ENCODE data around the gene ZFP1. TPM values are rescaled to one million over a fixed set of nuclear protein-coding genes. Genes with fewer than 3 reads are reported as not detected.

Gene ZFP1
- total and polyA plus RNA-seq, 2 of the 4 experiments (the other 2 are of a cell fraction) = 3.8 to 16.0 TPM

DNA sequence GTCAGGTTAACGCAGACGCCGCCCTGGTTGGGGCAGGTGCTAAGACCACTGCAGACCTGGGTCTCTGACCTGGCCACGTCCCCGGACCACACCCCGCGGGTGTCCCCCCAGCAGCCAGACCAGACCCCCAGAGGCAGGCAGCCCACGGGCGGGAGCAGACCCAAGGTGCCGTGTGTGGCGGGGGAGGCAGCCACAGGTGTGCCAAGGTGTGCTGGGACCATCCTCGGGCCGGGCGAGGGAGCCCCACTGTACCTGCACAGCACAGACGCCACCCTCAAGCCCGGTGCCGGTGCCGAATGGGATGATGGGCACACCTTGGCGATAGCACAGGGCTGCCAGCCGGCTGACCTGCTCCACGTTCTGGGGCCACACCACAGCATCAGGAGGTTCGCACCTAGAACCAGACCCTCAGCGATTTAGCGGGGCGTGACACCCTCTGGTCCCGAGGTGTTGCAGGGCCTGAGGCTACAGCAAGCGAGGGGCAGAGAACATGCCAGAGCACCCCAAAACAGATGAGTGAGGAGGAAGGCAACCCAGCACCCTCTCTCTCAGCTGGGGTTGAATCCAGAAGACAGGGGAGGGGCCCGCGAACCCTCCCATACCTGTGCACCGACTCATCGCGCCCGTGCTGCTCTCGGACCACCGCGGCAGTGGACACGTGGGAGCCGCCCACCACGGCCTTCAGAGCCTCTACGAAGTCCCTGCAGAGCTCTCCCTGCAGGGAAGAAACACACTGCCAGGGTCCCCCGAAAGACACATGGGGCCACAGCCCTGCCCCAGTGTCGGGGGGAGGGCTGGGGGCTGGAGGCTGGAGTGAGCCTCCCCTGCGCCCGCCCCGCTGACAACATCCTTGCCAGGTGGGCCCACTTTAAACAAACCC is 33.1 kb upstream of the ZFP1 start:
- no peak overlapping the region for H3K4me3 ChIP-seq (ENCODE audit: insufficient read depth, low read depth, low read length)
- no peaks in the 10 kb centered on the region for H3K27me3 ChIP-seq (ENCODE audit: control insufficient read depth, insufficient read depth, low read length)
- H2AK9ac ChIP-seq (replicated peaks; ENCODE audit: low read depth, low read length, poor library complexity) = no peak overlapping the region
- no peak overlapping the region for H3K14ac ChIP-seq (replicated peaks; ENCODE audit: low read depth, low read length)
- no peak overlapping the region for H2BK5ac ChIP-seq (ENCODE audit: low read depth, low read length, poor library complexity, severe bottlenecking)
- H3K79me1 ChIP-seq (ENCODE audit: low read depth in 1 of 2, low read length in 2 of 2) = peaks cover 0 to 2% of the 10 kb centered on the region in 2 experiments; a peak in 1 of 4 replicates
- H4K8ac ChIP-seq (ENCODE audit: low read depth in 2 of 2, low read length in 2 of 2) = no peak overlapping the region
- no peak for TF ChIP-seq RCOR1 (IDR thresholded peaks at IDR 0.05; ENCODE audit: insufficient replicate concordance, low read length)
- TF ChIP-seq MAZ (IDR thresholded peaks at IDR 0.05; ENCODE audit: borderline replicate concordance, low read depth, low read length) = no peak
- TF ChIP-seq POLR2A (IDR thresholded peaks at IDR 0.05; ENCODE audit: low read depth, low read length) = no peak
- no peak for TF ChIP-seq CEBPB (IDR thresholded peaks at IDR 0.05; ENCODE audit: low read depth, low read length)
- H2AK5ac ChIP-seq (ENCODE audit: low read depth, low read length) = no peak overlapping the region
- ATAC-seq (ENCODE audit: low read depth) (no peak), DNase-seq (no peak)
- no peak overlapping the region for H2BK120ac ChIP-seq (ENCODE audit: low read depth, low read length)
- no peak overlapping the region for H3K23ac ChIP-seq (ENCODE audit: low read depth, low read length)
- ChIA-PET POLR2A (ENCODE audit: unreplicated experiment) (no interaction called here), CTCF (no interaction called here)
- H4K20me1 ChIP-seq (ENCODE audit: insufficient read depth, low read length) = peaks cover 10% of the 10 kb centered on the region
- in situ Hi-C loops (cut with MboI; ENCODE audit: low sequenced_read_pairs) (no loop called here), dilution Hi-C loops (cut with HindIII; ENCODE audit: low sequenced_read_pairs, unreplicated experiment) (no loop called here), intact Hi-C loops (cut with micrococcal nuclease) (loop anchor here (5.0 kb wide), 1 partner anchor 303 kb away; no protein-coding TSS in a partner anchor)
- H3K4me2 ChIP-seq (ENCODE audit: low read depth, low read length) = no peak overlapping the region
- H3K4ac ChIP-seq (ENCODE audit: low read depth, low read length) = no peak overlapping the region
- BruUV-seq (replicated peaks) = no TSS peak
- H3K27ac ChIP-seq (ENCODE audit: insufficient read depth, low read length) = no peak overlapping the region
- no peak overlapping the region for H3K9ac ChIP-seq (ENCODE audit: low read depth, low read length)
- peak overlapping the region; percentile 33 for H2AFZ ChIP-seq (replicated peaks; ENCODE audit: low read length, poor library complexity)
- no peak overlapping the region for H2BK20ac ChIP-seq (ENCODE audit: low read depth, low read length)
- H2BK15ac ChIP-seq (ENCODE audit: low read depth, low read length) = no peak overlapping the region
- no peaks in the 10 kb centered on the region for H3K9me3 ChIP-seq (ENCODE audit: control insufficient read depth, insufficient read depth, low read length)
- H4K91ac ChIP-seq (ENCODE audit: insufficient read depth, low read depth, low read length) = no peak overlapping the region
- no peak overlapping the region for H3K18ac ChIP-seq (ENCODE audit: low read depth, low read length)
- WGBS, 2 experiments (ENCODE audit: extremely low coverage in 2 of 2, insufficient read length in 1 of 2) = 97% methylated on average over 19 of the region's 45 CpGs; no CpG with 5 or more reads in 1 of the 2 experiments
- peaks cover 9% of the 10 kb centered on the region for H3K4me1 ChIP-seq (ENCODE audit: control insufficient read depth, insufficient read depth, low read length)
- peaks cover under 1% of the 10 kb centered on the region; the same call in 1 of the 2 replicates for H3K9me1 ChIP-seq (ENCODE audit: insufficient read depth, low read length)
- H4K5ac ChIP-seq (ENCODE audit: low read depth, low read length) = no peak overlapping the region
- no peaks in the 10 kb centered on the region for H3K36me3 ChIP-seq (ENCODE audit: control insufficient read depth, insufficient read depth, low read length)
- H3K56ac ChIP-seq (ENCODE audit: extremely low read depth, insufficient read depth, low read length) = no peak overlapping the region

Data from IMR-90 (cell line).